GM23338 (cell line): ENCODE results near the gene GLTP.

ENCODE experiments used
- EZH2 ChIP-seq: fragments of 200-600 bp; sonication (generic); IDR thresholded peaks from one replicate; pipeline ENCODE4 v1.8.0; 2017; ENCODE audit warnings: antibody characterized with exemption, mild to moderate bottlenecking, low read depth; ENCODE audit not compliant: unreplicated experiment
- EZH2phosphoT487 ChIP-seq: fragments of 200-600 bp; sonication (generic); IDR thresholded peaks from one replicate; pipeline ENCODE4 v1.8.1; 2018; ENCODE audit warnings: antibody characterized with exemption; ENCODE audit not compliant: unreplicated experiment
- POLR2AphosphoS5 ChIP-seq: IDR thresholded peaks from 2 replicates; pipeline ENCODE4 v1.6.1; 2016; ENCODE audit warnings: antibody characterized with exemption, low read depth
- STAT1 ChIP-seq: IDR thresholded peaks from one replicate; pipeline ENCODE4 v1.6.1; 2016; ENCODE audit warnings: antibody characterized with exemption; ENCODE audit not compliant: unreplicated experiment
- TF ChIP-seq, protein P1 (sequence below), 2 experiments: fragments of 200-600 bp in 1 of 2; sonication (generic) in 1 of 2; conservative IDR thresholded peaks; 2 replicates each; pipeline versions ENCODE4 v1.5.1 to v1.6.1; 2016 to 2017; ENCODE audit warnings: antibody characterized with exemption in 2 of 2, low read depth in 2 of 2, mild to moderate bottlenecking in 2 of 2, moderate library complexity in 1 of 2

- TF ChIP-seq EZH2 (no peak), EZH2phosphoT487 (no peak), STAT1 (no peak), POLR2AphosphoS5 (no peak)
- TF ChIP-seq, protein P1, sequence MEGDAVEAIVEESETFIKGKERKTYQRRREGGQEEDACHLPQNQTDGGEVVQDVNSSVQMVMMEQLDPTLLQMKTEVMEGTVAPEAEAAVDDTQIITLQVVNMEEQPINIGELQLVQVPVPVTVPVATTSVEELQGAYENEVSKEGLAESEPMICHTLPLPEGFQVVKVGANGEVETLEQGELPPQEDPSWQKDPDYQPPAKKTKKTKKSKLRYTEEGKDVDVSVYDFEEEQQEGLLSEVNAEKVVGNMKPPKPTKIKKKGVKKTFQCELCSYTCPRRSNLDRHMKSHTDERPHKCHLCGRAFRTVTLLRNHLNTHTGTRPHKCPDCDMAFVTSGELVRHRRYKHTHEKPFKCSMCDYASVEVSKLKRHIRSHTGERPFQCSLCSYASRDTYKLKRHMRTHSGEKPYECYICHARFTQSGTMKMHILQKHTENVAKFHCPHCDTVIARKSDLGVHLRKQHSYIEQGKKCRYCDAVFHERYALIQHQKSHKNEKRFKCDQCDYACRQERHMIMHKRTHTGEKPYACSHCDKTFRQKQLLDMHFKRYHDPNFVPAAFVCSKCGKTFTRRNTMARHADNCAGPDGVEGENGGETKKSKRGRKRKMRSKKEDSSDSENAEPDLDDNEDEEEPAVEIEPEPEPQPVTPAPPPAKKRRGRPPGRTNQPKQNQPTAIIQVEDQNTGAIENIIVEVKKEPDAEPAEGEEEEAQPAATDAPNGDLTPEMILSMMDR (conservative IDR thresholded peaks at IDR 0.05; ENCODE audit: low read depth in 2 of 2), result no peak
Measured at GRCh38 chr12:109810954-109811623, 69.3 kb downstream of the GLTP start.
